Measurements from ENCODE around the gene ACTR3C. TPM values are rescaled to one million over a fixed set of nuclear protein-coding genes. Genes with fewer than 3 reads are reported as not detected.

Gene ACTR3C
- 10 to 100 TPM in 1 of 2 donors, 1 to 10 TPM in 1; 6.3 to 13.0 TPM for total RNA-seq

GRCh38 chr7:150322833-150323681 lies at the start of gene ACTR3C, which contains the start of gene LRRC61:
TSS of gene ACTR3C (minus strand) at chr7:150323545. CDS start at chr7:150295296, 28,249 bp downstream.
TSS of gene LRRC61 (plus strand) at chr7:150323355. CDS start at chr7:150336862, 13,507 bp downstream.
- peaks cover 13 to 30% of the 10 kb centered on the region in 2 donors for H3K36me3 Mint-ChIP-seq (ENCODE audit: insufficient read depth in 2 of 2)

GRCh38 chr7:150372271-150373048 lies 49.1 kb upstream of the ACTR3C start:
- H3K4me3 Mint-ChIP-seq = no peak overlapping the region
- ATAC-seq (replicated peaks in 1 of 2) (no peak), DNase-seq (no peak)
- H3K4me1 Mint-ChIP-seq (ENCODE audit: low read depth) = peaks cover 51% of the 10 kb centered on the region
- H3K36me3 Mint-ChIP-seq (ENCODE audit: insufficient read depth in 2 of 2) = no peaks in the 10 kb centered on the region
- H3K9me3 Mint-ChIP-seq = no peaks in the 10 kb centered on the region
- no peaks in the 10 kb centered on the region for H3K27me3 Mint-ChIP-seq (ENCODE audit: low read depth)
- H3K27ac Mint-ChIP-seq = no peak overlapping the region

More at GRCh38 chr7:150322833-150323681, at the start of gene ACTR3C, which contains the start of gene LRRC61:
- peaks cover 75% of the 10 kb centered on the region for H3K4me1 Mint-ChIP-seq (ENCODE audit: low read depth)
- DNase-seq (peak; percentile 81 to 84), ATAC-seq (replicated peaks in 1 of 2) (peak; percentile 51 to 53)
- no peaks in the 10 kb centered on the region for H3K9me3 Mint-ChIP-seq
- no peaks in the 10 kb centered on the region for H3K27me3 Mint-ChIP-seq (ENCODE audit: low read depth)
- H3K4me3 Mint-ChIP-seq = peak within 1 kb of the TSS; percentile 91 to 99
- H3K27ac Mint-ChIP-seq = peak within 1 kb of the TSS; percentile 100

DNA sequence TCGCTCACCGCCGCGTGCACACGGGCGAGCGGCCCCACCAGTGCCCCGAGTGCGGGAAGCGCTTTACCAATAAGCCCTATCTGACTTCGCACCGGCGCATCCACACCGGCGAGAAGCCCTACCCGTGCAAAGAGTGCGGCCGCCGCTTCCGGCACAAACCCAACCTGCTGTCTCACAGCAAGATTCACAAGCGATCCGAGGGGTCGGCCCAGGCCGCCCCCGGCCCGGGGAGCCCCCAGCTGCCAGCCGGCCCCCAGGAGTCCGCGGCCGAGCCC lies 48.6 kb upstream of the ACTR3C start:
- H3K27me3 Mint-ChIP-seq (ENCODE audit: low read depth) = no peaks in the 10 kb centered on the region
- ATAC-seq (replicated peaks in 1 of 2) (no peak), DNase-seq (no peak)
- no peaks in the 10 kb centered on the region for H3K9me3 Mint-ChIP-seq
- no peak overlapping the region for H3K4me3 Mint-ChIP-seq
- no peaks in the 10 kb centered on the region for H3K36me3 Mint-ChIP-seq (ENCODE audit: insufficient read depth in 2 of 2)
- peaks cover 53% of the 10 kb centered on the region for H3K4me1 Mint-ChIP-seq (ENCODE audit: low read depth)
- H3K27ac Mint-ChIP-seq = no peak overlapping the region

- no peak overlapping the region for H3K27ac Mint-ChIP-seq
- no peak for DNase-seq
- no peak for ATAC-seq (replicated peaks in 1 of 2)
- peaks cover 49% of the 10 kb centered on the region for H3K4me1 Mint-ChIP-seq (ENCODE audit: low read depth)
- H3K9me3 Mint-ChIP-seq = no peaks in the 10 kb centered on the region
- no peak overlapping the region for H3K4me3 Mint-ChIP-seq
- H3K27me3 Mint-ChIP-seq (ENCODE audit: low read depth) = no peaks in the 10 kb centered on the region
- no peaks in the 10 kb centered on the region for H3K36me3 Mint-ChIP-seq (ENCODE audit: insufficient read depth in 2 of 2)
These were observed 48.0 kb upstream of the ACTR3C start for GRCh38 chr7:150371131-150371995.

GRCh38 chr7:150370612-150371071 lies 47.3 kb upstream of the ACTR3C start:
- ATAC-seq (replicated peaks in 1 of 2) (no peak), DNase-seq (no peak)
- Mint-ChIP-seq H3K27me3 (ENCODE audit: low read depth) (no peaks in the 10 kb centered on the region), H3K4me1 (ENCODE audit: low read depth) (peaks cover 49% of the 10 kb centered on the region), H3K27ac (peak overlapping the region; percentile 50), H3K36me3 (ENCODE audit: insufficient read depth in 2 of 2) (no peaks in the 10 kb centered on the region), H3K4me3 (peak overlapping the region; percentile 88 to 95), H3K9me3 (no peaks in the 10 kb centered on the region)

DNA sequence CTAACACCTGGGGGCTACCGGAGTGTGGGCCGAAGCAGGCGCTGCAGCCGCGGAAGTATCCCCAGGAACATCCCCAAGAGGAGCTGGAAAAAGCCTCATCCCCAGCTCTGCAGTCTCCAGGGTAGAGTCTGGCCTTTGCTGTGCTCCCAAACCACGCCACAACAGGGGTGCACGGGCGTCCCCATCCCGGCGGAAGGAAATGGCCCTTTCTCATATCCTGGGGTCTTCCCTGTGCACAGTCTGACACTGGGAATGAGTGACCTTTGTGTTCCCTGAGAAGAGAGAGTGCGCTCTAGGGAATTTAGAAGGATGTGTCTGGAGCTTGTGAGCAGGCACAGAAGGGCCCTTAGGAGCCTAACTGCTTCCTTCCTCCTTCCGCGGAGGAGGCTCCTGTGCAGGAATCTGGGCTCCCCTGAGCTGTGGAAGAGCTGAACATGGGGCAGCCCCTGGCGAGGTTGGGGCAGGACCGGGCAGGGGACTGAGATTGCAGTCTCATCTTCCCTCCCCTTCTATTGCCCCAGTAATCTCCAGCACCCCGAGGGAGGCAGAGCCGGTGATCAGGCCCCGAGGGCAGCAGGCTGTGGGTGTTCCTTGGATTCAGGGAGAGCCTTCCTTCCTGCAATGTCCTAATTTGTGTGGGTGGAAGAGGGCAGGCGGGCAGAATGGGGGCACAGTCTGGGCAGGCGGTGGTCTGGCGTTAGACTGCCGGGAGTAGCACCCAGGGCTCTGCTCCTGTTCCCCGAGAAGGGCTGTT lies 46.6 kb upstream of the ACTR3C start:
- H3K9me3 Mint-ChIP-seq = no peaks in the 10 kb centered on the region
- no peaks in the 10 kb centered on the region for H3K27me3 Mint-ChIP-seq (ENCODE audit: low read depth)
- peaks cover 48% of the 10 kb centered on the region for H3K4me1 Mint-ChIP-seq (ENCODE audit: low read depth)
- peak overlapping the region; percentile 88 to 95 for H3K4me3 Mint-ChIP-seq
- ATAC-seq (replicated peaks in 1 of 2) (no peak), DNase-seq (no peak)
- H3K36me3 Mint-ChIP-seq (ENCODE audit: insufficient read depth in 2 of 2) = no peaks in the 10 kb centered on the region
- peak overlapping the region; percentile 49 for H3K27ac Mint-ChIP-seq

DNA sequence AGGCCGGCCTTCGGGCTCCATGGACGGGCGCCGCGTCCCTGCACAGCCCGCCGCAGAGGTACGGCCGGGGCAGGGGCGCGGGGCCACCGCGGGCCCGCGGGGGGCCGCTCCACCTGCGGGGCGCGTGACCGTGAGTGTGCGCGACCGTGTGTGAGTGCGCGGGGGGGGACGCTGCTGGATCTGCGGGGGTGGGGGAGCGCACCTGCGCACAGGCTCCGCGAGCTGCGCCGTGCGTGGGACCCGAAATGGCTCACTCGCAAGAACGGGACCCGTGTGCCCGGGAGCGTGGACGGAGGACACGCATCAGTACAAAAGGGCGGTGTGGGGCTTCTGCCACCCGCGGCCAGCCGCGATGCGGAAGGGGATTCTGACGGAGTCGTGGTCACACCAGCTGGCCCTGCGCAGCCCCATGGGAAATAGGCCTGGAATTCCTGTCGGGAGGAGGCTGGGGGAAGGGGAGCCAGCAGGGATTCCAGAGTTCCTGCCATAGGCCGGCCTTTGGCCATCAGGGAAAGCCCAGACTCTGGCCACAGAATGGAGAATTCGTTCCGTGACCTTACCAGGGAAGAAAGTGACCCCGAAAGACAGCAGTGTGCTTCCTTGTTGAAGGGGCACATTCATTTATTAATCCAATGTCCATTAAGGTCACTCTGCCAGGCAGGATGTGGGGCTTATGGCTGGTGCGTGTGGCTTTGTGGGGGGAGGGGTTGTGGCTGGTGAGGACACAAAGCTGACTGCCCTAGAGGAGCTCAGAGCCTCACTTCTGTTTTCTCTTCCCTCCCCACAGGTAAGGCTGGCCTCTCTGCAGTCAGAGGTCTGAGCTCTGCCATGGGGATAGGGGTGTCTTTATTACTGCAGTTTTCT lies 45.8 kb upstream of the ACTR3C start:
- no peaks in the 10 kb centered on the region for H3K27me3 Mint-ChIP-seq (ENCODE audit: low read depth)
- H3K36me3 Mint-ChIP-seq (ENCODE audit: insufficient read depth in 2 of 2) = no peaks in the 10 kb centered on the region
- peak overlapping the region; percentile 49 for H3K27ac Mint-ChIP-seq
- no peaks in the 10 kb centered on the region for H3K9me3 Mint-ChIP-seq
- H3K4me3 Mint-ChIP-seq = peak overlapping the region; percentile 93 to 95
- H3K4me1 Mint-ChIP-seq (ENCODE audit: low read depth) = peaks cover 44% of the 10 kb centered on the region
- ATAC-seq (replicated peaks in 1 of 2) (peak; percentile 21 to 24), DNase-seq (peak; percentile 42 to 54)

DNA sequence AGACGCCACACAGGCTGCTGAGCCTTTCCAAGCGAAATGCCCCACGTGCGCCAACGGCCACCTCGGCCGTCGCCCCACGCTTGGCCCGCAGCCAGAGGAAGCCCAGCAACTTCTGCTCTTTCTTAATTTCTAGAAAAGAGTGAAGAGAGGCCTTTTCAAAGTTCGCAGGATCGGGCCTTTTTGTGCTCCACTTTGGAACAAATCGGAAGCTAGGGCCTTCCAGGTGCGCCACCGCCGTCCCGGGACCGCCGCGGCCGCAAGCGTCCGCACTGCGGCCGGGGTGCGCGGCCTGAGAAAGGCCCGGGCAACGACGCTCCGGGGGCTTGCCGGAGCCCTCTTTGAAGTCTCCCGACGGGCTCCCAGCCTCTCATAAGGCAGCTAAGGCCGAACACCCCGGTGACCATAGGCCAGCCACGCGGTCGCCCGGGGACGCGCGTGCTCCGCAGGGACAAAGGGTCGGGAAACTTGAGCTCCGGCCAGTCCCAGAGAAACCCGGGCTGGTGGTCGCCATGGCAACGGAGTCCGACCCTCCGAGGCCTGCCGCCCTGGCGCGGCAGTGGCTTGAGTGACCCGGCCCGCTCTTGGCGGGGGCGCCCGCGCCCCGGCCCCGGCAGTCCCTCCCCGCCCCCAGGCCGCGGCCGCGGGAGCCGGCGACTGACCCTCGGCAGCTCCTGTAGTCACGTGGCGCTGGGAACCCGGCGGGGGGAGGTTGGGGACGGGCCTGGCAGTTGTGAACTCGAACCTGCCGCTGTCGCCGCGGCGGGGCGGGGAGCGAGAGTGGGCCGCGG lies 44.9 kb upstream of the ACTR3C start, which contains the start of gene REPIN1:
REPIN1 (plus strand) TSS at position 727 of the 788 bp plus-strand sequence. CDS start 890 bp downstream, outside the sequence.
- peak within 1 kb of the TSS; percentile 93 for H3K27ac Mint-ChIP-seq
- no peaks in the 10 kb centered on the region for H3K27me3 Mint-ChIP-seq (ENCODE audit: low read depth)
- H3K4me1 Mint-ChIP-seq (ENCODE audit: low read depth) = peaks cover 42% of the 10 kb centered on the region
- ATAC-seq (replicated peaks in 1 of 2) (peak; percentile 77 to 83), DNase-seq (peak; percentile 85 to 90)
- H3K9me3 Mint-ChIP-seq = no peaks in the 10 kb centered on the region
- H3K36me3 Mint-ChIP-seq (ENCODE audit: insufficient read depth in 2 of 2) = no peaks in the 10 kb centered on the region
- H3K4me3 Mint-ChIP-seq = peak within 1 kb of the TSS; percentile 93 to 95

DNA sequence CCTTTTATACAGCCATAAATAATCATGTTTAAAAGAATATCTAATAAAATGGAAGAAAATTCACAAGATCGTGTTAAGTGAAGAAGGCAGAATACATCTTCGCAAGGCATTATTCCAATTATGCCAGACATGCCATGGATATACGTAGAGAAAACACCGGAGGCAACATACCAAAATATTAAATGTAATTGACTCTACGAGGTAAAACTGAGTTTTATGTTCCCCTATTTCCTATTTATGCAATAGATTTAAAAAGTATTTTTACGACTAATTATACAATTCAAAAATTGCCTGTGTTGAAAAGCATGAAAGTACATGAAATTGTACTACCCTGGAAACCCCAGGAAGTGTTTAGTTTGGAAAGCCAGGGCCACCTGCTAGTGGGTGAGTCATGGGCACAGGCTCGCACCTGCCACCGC lies 44.3 kb upstream of the ACTR3C start:
- DNase-seq (no peak), ATAC-seq (replicated peaks in 1 of 2) (no peak)
- H3K27ac Mint-ChIP-seq = peak overlapping the region; percentile 93
- H3K4me3 Mint-ChIP-seq = peak overlapping the region; percentile 87 to 93
- H3K27me3 Mint-ChIP-seq (ENCODE audit: low read depth) = no peaks in the 10 kb centered on the region
- no peaks in the 10 kb centered on the region for H3K9me3 Mint-ChIP-seq
- no peaks in the 10 kb centered on the region for H3K36me3 Mint-ChIP-seq (ENCODE audit: insufficient read depth in 2 of 2)
- H3K4me1 Mint-ChIP-seq (ENCODE audit: low read depth) = peaks cover 42% of the 10 kb centered on the region

- ATAC-seq (replicated peaks in 1 of 2) (no peak), DNase-seq (no peak)
- Mint-ChIP-seq H3K4me1 (ENCODE audit: low read depth) (peaks cover 40% of the 10 kb centered on the region), H3K4me3 (no peak overlapping the region), H3K9me3 (no peaks in the 10 kb centered on the region), H3K36me3 (ENCODE audit: insufficient read depth in 2 of 2) (no peaks in the 10 kb centered on the region), H3K27me3 (ENCODE audit: low read depth) (no peaks in the 10 kb centered on the region), H3K27ac (no peak overlapping the region)
These were observed 42.5 kb upstream of the ACTR3C start for GRCh38 chr7:150365673-150366398.
